DOHH2 (cell line): ENCODE data around the gene RUNDC3A.

Experiments
- H3F3A ChIP-seq: fragments of 200-600 bp; sonication (generic), shearing (Covaris generic); 2 replicates; pipeline ENCODE4 v1.6.0; 2016; ENCODE audit warnings: antibody characterized with exemption, mild to moderate bottlenecking; ENCODE audit not compliant: control insufficient read depth, insufficient read depth
- H3K27ac ChIP-seq: fragments of 200-600 bp; sonication (generic); 2 replicates; pipeline ENCODE4 v1.5.1; 2014; ENCODE audit warnings: low read depth, mild to moderate bottlenecking, low read length, moderate library complexity
- H3K27me3 ChIP-seq: fragments of 200-600 bp; sonication (generic); 2 replicates; pipeline ENCODE4 v1.6.1; 2014; ENCODE audit warnings: mild to moderate bottlenecking, low read length, mixed read lengths; ENCODE audit not compliant: control insufficient read depth
- H3K36me3 ChIP-seq: fragments of 200-600 bp; sonication (generic); 2 replicates; pipeline ENCODE4 v1.6.1; 2014; ENCODE audit warnings: mild to moderate bottlenecking, low read length, moderate library complexity, mixed read lengths; ENCODE audit not compliant: control insufficient read depth
- H3K4me1 ChIP-seq: fragments of 200-600 bp; sonication (generic); 2 replicates; pipeline ENCODE4 v1.6.1; 2014; ENCODE audit warnings: mild to moderate bottlenecking, low read length, mixed read lengths; ENCODE audit not compliant: control insufficient read depth
- H3K4me2 ChIP-seq: fragments of 200-600 bp; sonication (generic); 2 replicates; pipeline ENCODE4 v1.6.0; 2014; ENCODE audit warnings: mild to moderate bottlenecking, low read length, moderate library complexity
- H3K4me3 ChIP-seq: fragments of 200-600 bp; sonication (generic); 2 replicates; pipeline ENCODE4 v1.5.1; 2014; ENCODE audit warnings: mild to moderate bottlenecking, low read length, mixed read lengths
- H3K79me2 ChIP-seq: fragments of 200-600 bp; sonication (generic); 2 replicates; pipeline ENCODE4 v1.6.1; 2014; ENCODE audit warnings: mild to moderate bottlenecking, low read length, mixed read lengths; ENCODE audit not compliant: control insufficient read depth
- H3K9me2 ChIP-seq: fragments of 200-600 bp; sonication (generic); replicated peaks from 2 replicates; pipeline ENCODE4 v1.6.1; 2014; ENCODE audit warnings: mild to moderate bottlenecking, low read length, mixed read lengths; ENCODE audit not compliant: control insufficient read depth
- H3K9me3 ChIP-seq: fragments of 200-600 bp; sonication (generic); 2 replicates; pipeline ENCODE4 v1.6.1; 2014; ENCODE audit warnings: antibody characterized with exemption, low read length, mixed read lengths; ENCODE audit not compliant: control insufficient read depth, insufficient read depth
- H4K20me1 ChIP-seq: fragments of 200-600 bp; sonication (generic); 2 replicates; pipeline ENCODE4 v1.6.0; 2014; ENCODE audit warnings: low read depth, mild to moderate bottlenecking, antibody characterized with exemption, low read length, moderate library complexity; ENCODE audit not compliant: control insufficient read depth, insufficient read depth
- CTCF ChIP-seq: fragments of 200-600 bp; sonication (generic); IDR thresholded peaks from one replicate; pipeline ENCODE4 v1.5.1; 2014; ENCODE audit warnings: antibody characterized with exemption, mild to moderate bottlenecking, low read depth, low read length; ENCODE audit not compliant: poor library complexity, severe bottlenecking
- EZH2phosphoT487 ChIP-seq: fragments of 200-600 bp; sonication (generic); IDR thresholded peaks from 2 replicates; pipeline ENCODE4 v1.6.1; 2017; ENCODE audit warnings: borderline replicate concordance, mild to moderate bottlenecking, antibody characterized with exemption, low read length, moderate library complexity, mixed read lengths

The RUNDC3A gene

GRCh38 chr17:44312396-44313104 lies 4.1 kb downstream of the RUNDC3A start:
- no peak overlapping the region for H3K4me3 ChIP-seq
- H3K36me3 ChIP-seq, result no peaks in the 10 kb centered on the region
- no peak for TF ChIP-seq EZH2phosphoT487
- TF ChIP-seq CTCF, result no peak
- no peaks in the 10 kb centered on the region for H3K9me3 ChIP-seq
- H3K27ac ChIP-seq, result no peak overlapping the region
- no peaks in the 10 kb centered on the region; the same call in 1 of the 2 replicates for H4K20me1 ChIP-seq
- no peaks in the 10 kb centered on the region for H3K79me2 ChIP-seq
- peaks cover 28% of the 10 kb centered on the region for H3K27me3 ChIP-seq
- peaks cover 37% of the 10 kb centered on the region for H3K4me1 ChIP-seq
- H3K9me2 ChIP-seq, result no peaks in the 10 kb centered on the region
- H3K4me2 ChIP-seq, result no peak overlapping the region
- peaks cover 3% of the 10 kb centered on the region; the same call in 1 of the 2 replicates for H3F3A ChIP-seq

GRCh38 chr17:44314031-44314430 lies 5.6 kb downstream of the RUNDC3A start:
- Histone ChIP-seq H4K20me1 (peaks cover 3% of the 10 kb centered on the region), H3K9me2 (no peaks in the 10 kb centered on the region), H3K4me2 (no peak overlapping the region), H3K79me2 (no peaks in the 10 kb centered on the region), H3F3A (peaks cover 3% of the 10 kb centered on the region; the same call in 1 of the 2 replicates), H3K4me1 (peaks cover 27% of the 10 kb centered on the region), H3K27me3 (peaks cover 24% of the 10 kb centered on the region), H3K4me3 (no peak overlapping the region), H3K27ac (no peak overlapping the region), H3K9me3 (no peaks in the 10 kb centered on the region), H3K36me3 (peaks cover 3% of the 10 kb centered on the region; the same call in 1 of the 2 replicates)
- TF ChIP-seq EZH2phosphoT487 (no peak), CTCF (no peak)

- Histone ChIP-seq H3K79me2 (no peaks in the 10 kb centered on the region), H3K4me1 (peaks cover 24% of the 10 kb centered on the region), H3K27me3 (peaks cover 24% of the 10 kb centered on the region), H3K9me2 (no peaks in the 10 kb centered on the region), H3K9me3 (no peaks in the 10 kb centered on the region), H3K36me3 (peaks cover 6% of the 10 kb centered on the region; the same call in 1 of the 2 replicates), H3K4me2 (peak overlapping the region; percentile 69), H4K20me1 (peaks cover 3% of the 10 kb centered on the region), H3K4me3 (no peak overlapping the region; the same call in 1 of the 2 replicates), H3F3A (peaks cover 3% of the 10 kb centered on the region; the same call in 1 of the 2 replicates), H3K27ac (no peak overlapping the region)
- TF ChIP-seq CTCF (no peak), EZH2phosphoT487 (no peak)
Observed at GRCh38 chr17:44314524-44314868, 6.1 kb downstream of the RUNDC3A start.
